GM12878 (cell line): Measurements from ENCODE around the gene GLRX5. TPM values are rescaled to one million over a fixed set of nuclear protein-coding genes. Genes with fewer than 3 reads are reported as not detected.

Experiments
- ATAC-seq: fragments of 200-7000 bp; cut with Tn5 transposase; 3 replicates; pipeline ENCODE4 v1.9.1; 2020; ENCODE audit warnings: mild to moderate bottlenecking, moderate library complexity
- BruUV-seq: library from RNA; stranded (reverse); fragments of 400-500 nt; replicated peaks from 2 replicates; lab custom pipeline; 2021; lab: Mats Ljungman, UMichigan
- CTCF ChIA-PET: fragments of 300-600 bp; sonication (Branson Sonifier 250); formaldehyde crosslinking; extraction: SDS; loops from one replicate; lab custom pipeline; 2021; ENCODE audit warnings: inconsistent platforms; lab: Yijun Ruan, JAX
- POLR2A ChIA-PET: fragments of 350-600 bp; formaldehyde crosslinking; extraction: SDS; loops from one replicate; lab custom pipeline; 2021; ENCODE audit warnings: inconsistent platforms; lab: Charles Lee
- RAD21 ChIA-PET: fragments of 300-600 bp; sonication (Branson Sonifier 250); formaldehyde crosslinking; loops from one replicate; lab custom pipeline; 2023; ENCODE audit warnings: antibody characterized with exemption; ENCODE audit not compliant: unreplicated experiment; lab: Charles Lee
- SMC1A ChIA-PET: fragments of 300-600 bp; sonication (Branson Sonifier 250); formaldehyde crosslinking; loops from one replicate; lab custom pipeline; 2023; ENCODE audit not compliant: unreplicated experiment, uncharacterized antibody; lab: Charles Lee
- DNase-seq: peaks from one replicate; pipeline ENCODE4 v3.0.0-alpha.2; 2011; ENCODE audit warnings: low read depth, low spot score
- FAIRE-seq: peaks from 3 replicates; lab custom pipeline; 2011; peaks lifted over from hg19 to GRCh38; lab: Jason Lieb, UNC
- H2AFZ ChIP-seq: 2 replicates; pipeline ENCODE4 v1.6.0; 2011; ENCODE audit warnings: low read depth, low read length, control low read depth; ENCODE audit not compliant: control insufficient read depth
- H3K27ac ChIP-seq: 2 replicates; pipeline ENCODE4 v1.5.1; 2011; ENCODE audit warnings: control low read depth; ENCODE audit not compliant: control insufficient read depth, insufficient read depth
- H3K27me3 ChIP-seq, 2 experiments: replicated peaks in 1 of 2; 2 replicates each; pipeline versions ENCODE4 v1.6.0 to v1.6.1; 2011; ENCODE audit warnings: low read length in 1 of 2; ENCODE audit not compliant: control insufficient read depth in 2 of 2, insufficient read depth in 2 of 2
- H3K36me3 ChIP-seq, 2 experiments: 2 replicates each; pipeline ENCODE4 v1.5.1; 2011; ENCODE audit warnings: low read length in 1 of 2; ENCODE audit not compliant: control insufficient read depth in 2 of 2, insufficient read depth in 2 of 2
- H3K4me1 ChIP-seq: 2 replicates; pipeline ENCODE4 v1.6.1; 2011; ENCODE audit warnings: mild to moderate bottlenecking, low read length, moderate library complexity, mixed read lengths; ENCODE audit not compliant: control insufficient read depth, insufficient read depth
- H3K4me2 ChIP-seq: 2 replicates; pipeline ENCODE4 v1.6.0; 2011; ENCODE audit warnings: control low read depth; ENCODE audit not compliant: control insufficient read depth, insufficient read depth
- H3K4me3 ChIP-seq: fragments of 200-600 bp; sonication (generic); 2 replicates; pipeline ENCODE4 v1.5.1; 2016
- H3K79me2 ChIP-seq: 2 replicates; pipeline ENCODE4 v1.6.0; 2011; ENCODE audit warnings: low read length; ENCODE audit not compliant: control insufficient read depth, insufficient read depth
- H3K9ac ChIP-seq: 2 replicates; pipeline ENCODE4 v1.8.0; 2011; ENCODE audit warnings: low read length, control low read depth, mixed read lengths; ENCODE audit not compliant: control insufficient read depth, insufficient read depth
- H3K9me3 ChIP-seq: replicated peaks from 3 replicates; pipeline ENCODE4 v1.5.1; 2011; ENCODE audit warnings: mild to moderate bottlenecking, low read length; ENCODE audit not compliant: control insufficient read depth, insufficient read depth
- H4K20me1 ChIP-seq: 2 replicates; pipeline ENCODE4 v1.6.0; 2011; ENCODE audit not compliant: control insufficient read depth, insufficient read depth
- CREB1 ChIP-seq: IDR thresholded peaks from 2 replicates; pipeline ENCODE4 v1.6.1; 2012; ENCODE audit warnings: low read depth, mild to moderate bottlenecking, inconsistent platforms
- FOXK2 ChIP-seq: fragments of 450-650 bp; IDR thresholded peaks from 2 replicates; pipeline ENCODE4 v1.6.1; 2017; ENCODE audit warnings: mild to moderate bottlenecking, moderate library complexity
- MYB ChIP-seq: fragments of 150-350 bp; IDR thresholded peaks from 2 replicates; pipeline ENCODE4 v1.6.1; 2014; ENCODE audit warnings: mild to moderate bottlenecking, low read depth, low read length, borderline replicate concordance
- PKNOX1 ChIP-seq: fragments of 450-650 bp; IDR thresholded peaks from 2 replicates; pipeline ENCODE4 v1.6.1; 2016; ENCODE audit warnings: mild to moderate bottlenecking
- POLR2AphosphoS5 ChIP-seq: IDR thresholded peaks from 2 replicates; pipeline ENCODE4 v1.6.1; 2011; ENCODE audit warnings: mild to moderate bottlenecking, low read length, inconsistent platforms
- SIX5 ChIP-seq: IDR thresholded peaks from 2 replicates; pipeline ENCODE4 v1.6.1; 2011; ENCODE audit warnings: mild to moderate bottlenecking, low read depth, low read length, moderate library complexity; ENCODE audit not compliant: severe bottlenecking
- ZNF207 ChIP-seq: fragments of 450-650 bp; IDR thresholded peaks from 2 replicates; pipeline ENCODE4 v1.6.1; 2014; ENCODE audit warnings: antibody characterized with exemption, mild to moderate bottlenecking, borderline replicate concordance
- ZNF217 ChIP-seq: fragments of 450-650 bp; IDR thresholded peaks from 2 replicates; pipeline ENCODE4 v1.6.1; 2017; ENCODE audit warnings: antibody characterized with exemption, mild to moderate bottlenecking
- WGBS: methylation state at CpG from one replicate; pipeline ENCODE4 v1.1.6; 2016; ENCODE audit warnings: low lambda C conversion rate; ENCODE audit not compliant: insufficient replicate concordance, insufficient coverage; ENCODE audit errors: missing lambda C conversion rate; 5-methylcytosine and 5-hydroxymethylcytosine counted together
- in situ Hi-C: fragments of 300-500 bp; cut with MboI; formaldehyde crosslinking; loops from 9 replicates; pipeline ENCODE4 v1.14.3; 2018; ENCODE audit warnings: mixed read lengths
- intact Hi-C: fragments of 100-400 bp; cut with micrococcal nuclease; formaldehyde crosslinking; loops from one replicate; pipeline ENCODE4 v1.14.2; 2022; ENCODE audit not compliant: unreplicated experiment
- polyA plus RNA-seq, 11 experiments: library from polyadenylated mRNA; depleted of rRNA in 4 of 11; unstranded in 6 of 11; stranded (reverse) in 5 of 11; fragments of >200 nt; fragmentation: Nextera tagmentation in 4 of 11; fragmentation: Illumina TruSeq in 1 of 11; extraction: Ambion mirVana in 4 of 11; extraction: Trizol in 1 of 11; gene quantifications; 1 replicate in 1 of 11; 2 replicates in 10 of 11; pipeline versions ENCODE4 v1.2.1 to v1.2.3, GENCODE V29; 2011 to 2016; ENCODE audit warnings: inconsistent platforms in 2 of 11, missing spikeins in 2 of 11, low read depth in 1 of 11
- total RNA-seq, 4 experiments: library from RNA; depleted of rRNA in 3 of 4; stranded (reverse); fragments of >200 nt in 3 of 4; fragmentation: Illumina TruSeq in 1 of 4; extraction: Trizol in 1 of 4; gene quantifications; 2 replicates each; pipeline versions ENCODE4 v1.2.1 to v1.2.3, GENCODE V29; 2013 to 2021

GLRX5 gene
- total and polyA plus RNA-seq, 10 of the 15 experiments (the other 5 are each of a cell fraction or from before 2014, with no cell fraction given) = 12.8 to 139 (median 55.4) TPM

GRCh38 chr14:95544588-95544987 lies 9.7 kb downstream of the GLRX5 start:
- no peaks in the 10 kb centered on the region for H3K27me3 ChIP-seq
- WGBS = 58% methylated on average over 8 of the region's 8 CpGs
- POLR2A ChIA-PET = no interaction called here
- no peak overlapping the region for H3K4me2 ChIP-seq
- CTCF ChIA-PET = no interaction called here
- no peak for FAIRE-seq
- SMC1A ChIA-PET = no interaction called here
- no peak for TF ChIP-seq POLR2AphosphoS5
- no peak for TF ChIP-seq MYB
- TF ChIP-seq ZNF217 = no peak
- TF ChIP-seq SIX5 = no peak
- no peak for TF ChIP-seq ZNF207
- TF ChIP-seq FOXK2 = no peak
- TF ChIP-seq CREB1 = no peak
- no peak for TF ChIP-seq PKNOX1
- DNase-seq = no peak
- no peak for ATAC-seq
- no peak overlapping the region for H2AFZ ChIP-seq
- intact Hi-C loops = no loop called here
- peaks cover 0 to 4% of the 10 kb centered on the region in 2 experiments; a peak in 3 of 4 replicates for H3K36me3 ChIP-seq
- H3K79me2 ChIP-seq = peaks cover 21% of the 10 kb centered on the region
- no TSS peak for BruUV-seq
- no peaks in the 10 kb centered on the region for H3K4me1 ChIP-seq
- no peak overlapping the region for H3K4me3 ChIP-seq
- H3K9me3 ChIP-seq = no peaks in the 10 kb centered on the region
- H4K20me1 ChIP-seq = no peaks in the 10 kb centered on the region
- H3K9ac ChIP-seq = no peak overlapping the region
- in situ Hi-C loops = no loop called here
- no peak overlapping the region for H3K27ac ChIP-seq
- RAD21 ChIA-PET = no interaction called here
